SK-N-SH (cell line): Measurements from ENCODE around the gene FAM219A. TPM values are rescaled to one million over a fixed set of nuclear protein-coding genes. Genes with fewer than 3 reads are reported as not detected.

ENCODE experiments used
- CTCF ChIA-PET: fragments of 300-600, 350-600 bp; formaldehyde crosslinking; extraction: SDS; loops from one replicate; lab custom pipeline; 2021; lab: Yijun Ruan, JAX
- POLR2A ChIA-PET: fragments of 350-600 bp; sonication (Branson Sonifier 250); formaldehyde crosslinking; extraction: SDS; loops from one replicate; lab custom pipeline; 2020; ENCODE audit warnings: antibody characterized with exemption, inconsistent platforms; lab: Yijun Ruan, JAX
- DNase-seq: peaks from one replicate; pipeline ENCODE4 v3.0.0; 2012
- H2AFZ ChIP-seq: fragments of 200-600 bp; sonication (generic); 2 replicates; pipeline ENCODE4 v1.8.1; 2016; ENCODE audit warnings: antibody characterized with exemption, mild to moderate bottlenecking, low read depth
- H3F3A ChIP-seq: fragments of 200-600 bp; sonication (generic); replicated peaks from 2 replicates; pipeline ENCODE3; 2016; ENCODE audit warnings: antibody characterized with exemption, mild to moderate bottlenecking; ENCODE audit not compliant: insufficient read depth
- H3K27ac ChIP-seq, 2 experiments: fragments of 200-500 bp in 1 of 2; fragments of 200-600 bp in 1 of 2; sonication (Bioruptor generic) in 1 of 2; sonication (generic), shearing (Covaris generic) in 1 of 2; 2 replicates each; pipeline versions ENCODE4 v1.5.1 to v1.6.1; 2014 to 2016; ENCODE audit warnings: low read depth in 2 of 2, inconsistent platforms in 1 of 2, low read length in 1 of 2, mild to moderate bottlenecking in 1 of 2, mixed read lengths in 1 of 2
- H3K27me3 ChIP-seq: fragments of 200-600 bp; sonication (generic), shearing (Covaris generic); 2 replicates; pipeline ENCODE4 v1.6.1; 2016; ENCODE audit warnings: mixed run types; ENCODE audit not compliant: insufficient read depth
- H3K36me3 ChIP-seq, 2 experiments: fragments of 200-500 bp in 1 of 2; fragments of 200-600 bp in 1 of 2; sonication (Bioruptor generic) in 1 of 2; sonication (generic) in 1 of 2; replicated peaks in 1 of 2; 2 replicates each; pipeline versions ENCODE3 to v1.5.1; 2014 to 2016; ENCODE audit warnings: low read length in 1 of 2, mild to moderate bottlenecking in 1 of 2; ENCODE audit not compliant: insufficient read depth in 2 of 2, control insufficient read depth in 1 of 2
- H3K4me1 ChIP-seq, 2 experiments: fragments of 200-500 bp in 1 of 2; fragments of 200-600 bp in 1 of 2; sonication (Bioruptor generic) in 1 of 2; sonication (generic), shearing (Covaris generic) in 1 of 2; 2 replicates each; pipeline versions ENCODE4 v1.5.1 to v1.6.1; 2014 to 2016; ENCODE audit warnings: low read depth in 1 of 2, low read length in 1 of 2, mixed run types in 1 of 2; ENCODE audit not compliant: insufficient read depth in 2 of 2, control insufficient read depth in 1 of 2
- H3K4me2 ChIP-seq: fragments of 200-600 bp; sonication (generic), shearing (Covaris generic); 2 replicates; pipeline ENCODE4 v1.6.1; 2017; ENCODE audit warnings: mixed run types
- H3K4me3 ChIP-seq, 2 experiments: fragments of 200-500 bp in 1 of 2; fragments of 200-600 bp in 1 of 2; sonication (Bioruptor generic) in 1 of 2; sonication (generic), shearing (Covaris generic) in 1 of 2; 2 replicates each; pipeline versions ENCODE4 v1.5.1 to v1.8.1; 2014 to 2016; ENCODE audit warnings: low read depth in 2 of 2, inconsistent platforms in 1 of 2, low read length in 1 of 2, mild to moderate bottlenecking in 1 of 2, mixed read lengths in 1 of 2, moderate library complexity in 1 of 2
- H3K79me2 ChIP-seq: fragments of 200-600 bp; sonication (generic); 2 replicates; pipeline ENCODE4 v1.8.1; 2017; ENCODE audit warnings: mild to moderate bottlenecking; ENCODE audit not compliant: insufficient read depth
- H3K9ac ChIP-seq: fragments of 200-600 bp; sonication (generic); 2 replicates; pipeline ENCODE4 v1.6.1; 2017; ENCODE audit warnings: mixed run types
- H3K9me2 ChIP-seq: fragments of 200-600 bp; sonication (generic); 2 replicates; pipeline ENCODE4 v1.6.1; 2017; ENCODE audit warnings: mixed run types
- H3K9me3 ChIP-seq: fragments of 200-600 bp; sonication (generic); 2 replicates; pipeline ENCODE4 v1.6.1; 2017; ENCODE audit warnings: mixed run types, mild to moderate bottlenecking, moderate library complexity
- H4K20me1 ChIP-seq: fragments of 200-600 bp; sonication (generic); 2 replicates; pipeline ENCODE4 v1.6.1; 2017; ENCODE audit warnings: mild to moderate bottlenecking, mixed run types; ENCODE audit not compliant: insufficient read depth
- CHD2 ChIP-seq: fragments of 150-350 bp; IDR thresholded peaks from 2 replicates; pipeline ENCODE4 v1.6.1; 2018; ENCODE audit warnings: low read length; ENCODE audit not compliant: partially characterized antibody
- EP300 ChIP-seq, 2 experiments: IDR thresholded peaks; 2 replicates each; pipeline versions ENCODE4 v1.4.0 to v1.6.1; 2012; ENCODE audit warnings: borderline replicate concordance in 1 of 2, low read depth in 1 of 2, low read length in 1 of 2
- EZH2phosphoT487 ChIP-seq: fragments of 200-600 bp; sonication (generic); IDR thresholded peaks from 2 replicates; pipeline ENCODE4 v1.6.1; 2017; ENCODE audit warnings: low read depth, mixed run types, mild to moderate bottlenecking, antibody characterized with exemption, moderate library complexity, borderline replicate concordance
- FOXM1 ChIP-seq: IDR thresholded peaks from 2 replicates; pipeline ENCODE4 v1.4.0; 2012; ENCODE audit warnings: low read depth, mild to moderate bottlenecking
- GATA2 ChIP-seq: sonication (generic); formaldehyde crosslinking; IDR thresholded peaks from 2 replicates; pipeline ENCODE4 v1.5.0; 2020; ENCODE audit warnings: mild to moderate bottlenecking, missing genetic modification reagents
- JUND ChIP-seq: IDR thresholded peaks from 2 replicates; pipeline ENCODE4 v1.4.0; 2012
- MXI1 ChIP-seq: IDR thresholded peaks from 2 replicates; pipeline ENCODE4 v1.6.1; 2012; ENCODE audit warnings: mild to moderate bottlenecking, low read depth, low read length, improper control_type of control experiment
- NFIC ChIP-seq: IDR thresholded peaks from 2 replicates; pipeline ENCODE4 v1.4.0; 2012; ENCODE audit warnings: borderline replicate concordance
- NRF1 ChIP-seq: IDR thresholded peaks from 2 replicates; pipeline ENCODE4 v1.6.1; 2012; ENCODE audit warnings: low read depth, mild to moderate bottlenecking, low read length
- RXRA ChIP-seq: IDR thresholded peaks from 2 replicates; pipeline ENCODE4 v1.4.0; 2012; ENCODE audit warnings: low read depth, mild to moderate bottlenecking, borderline replicate concordance
- SIN3A ChIP-seq: IDR thresholded peaks from 2 replicates; pipeline ENCODE4 v1.6.1; 2012; ENCODE audit warnings: low read depth, mild to moderate bottlenecking, low read length, moderate library complexity, borderline replicate concordance
- SMC3 ChIP-seq: IDR thresholded peaks from 2 replicates; pipeline ENCODE4 v1.6.1; 2012; ENCODE audit warnings: low read depth, low read length, improper control_type of control experiment
- TCF12 ChIP-seq: IDR thresholded peaks from 2 replicates; pipeline ENCODE4 v1.4.0; 2012
- TEAD4 ChIP-seq: IDR thresholded peaks from 2 replicates; pipeline ENCODE4 v1.4.0; 2012; ENCODE audit warnings: mild to moderate bottlenecking, borderline replicate concordance; ENCODE audit not compliant: insufficient read depth
- YY1 ChIP-seq: IDR thresholded peaks from 2 replicates; pipeline ENCODE4 v1.4.0; 2012; ENCODE audit warnings: low read depth, mild to moderate bottlenecking
- WGBS: methylation state at CpG from one replicate; pipeline ENCODE4 v1.1.6; 2017; ENCODE audit warnings: low lambda C conversion rate; 5-methylcytosine and 5-hydroxymethylcytosine counted together
- polyA plus RNA-seq, 3 experiments: library from polyadenylated mRNA; depleted of rRNA; stranded (reverse); fragments of >200 nt; gene quantifications; 2 replicates each; pipeline ENCODE4 v1.2.3, GENCODE V29; 2012
- TF ChIP-seq, protein P1 (sequence below): IDR thresholded peaks from 2 replicates; pipeline ENCODE4 v1.4.0; 2012; ENCODE audit warnings: low read depth, borderline replicate concordance
- TF ChIP-seq, protein P2 (sequence below): IDR thresholded peaks from 2 replicates; pipeline ENCODE4; 2012
- TF ChIP-seq, protein P3 (sequence below): IDR thresholded peaks from 2 replicates; pipeline ENCODE4 v1.6.1; 2012; ENCODE audit warnings: mild to moderate bottlenecking, low read depth, low read length, moderate library complexity

FAM219A gene
- polyA plus RNA-seq, 1 of the 3 experiments (the other 2 are of a cell fraction) = 15.7 TPM

DNA sequence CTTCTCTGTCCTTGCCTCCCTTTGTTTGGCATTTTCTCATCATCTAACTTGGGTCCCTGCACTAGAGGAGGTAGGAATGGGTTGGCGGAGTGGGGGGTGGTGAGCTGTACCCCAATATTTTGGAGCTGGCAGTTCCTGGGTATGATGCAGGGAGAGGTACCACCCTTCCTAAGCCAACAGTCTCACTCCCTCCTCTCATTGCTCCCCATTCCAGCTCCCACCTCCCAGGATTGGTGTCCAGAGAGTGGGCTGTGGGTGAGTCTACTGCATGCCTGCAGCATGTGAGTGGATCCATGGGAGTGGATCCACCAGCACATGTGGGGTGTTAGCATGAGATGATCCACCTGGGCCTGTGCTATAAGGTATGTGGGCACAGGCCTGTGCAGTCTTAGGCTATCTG, 59.5 kb downstream of the FAM219A start:
- POLR2A ChIA-PET = no interaction called here
- peaks cover 10% of the 10 kb centered on the region for H4K20me1 ChIP-seq
- WGBS = no CpG with 5 or more reads among the region's 1 CpG
- H3K9me3 ChIP-seq = no peaks in the 10 kb centered on the region
- H3F3A ChIP-seq = peaks cover 4% of the 10 kb centered on the region
- no peak overlapping the region for H3K27ac ChIP-seq
- H3K36me3 ChIP-seq = peaks cover 18 to 35% of the 10 kb centered on the region in 2 experiments
- no peak overlapping the region for H3K4me3 ChIP-seq
- H3K4me1 ChIP-seq = no peaks in the 10 kb centered on the region
- no peak for DNase-seq
- no peaks in the 10 kb centered on the region for H3K79me2 ChIP-seq
- H3K4me2 ChIP-seq = no peak overlapping the region
- H3K9me2 ChIP-seq = no peaks in the 10 kb centered on the region
- H2AFZ ChIP-seq = no peak overlapping the region
- TF ChIP-seq, protein P1, sequence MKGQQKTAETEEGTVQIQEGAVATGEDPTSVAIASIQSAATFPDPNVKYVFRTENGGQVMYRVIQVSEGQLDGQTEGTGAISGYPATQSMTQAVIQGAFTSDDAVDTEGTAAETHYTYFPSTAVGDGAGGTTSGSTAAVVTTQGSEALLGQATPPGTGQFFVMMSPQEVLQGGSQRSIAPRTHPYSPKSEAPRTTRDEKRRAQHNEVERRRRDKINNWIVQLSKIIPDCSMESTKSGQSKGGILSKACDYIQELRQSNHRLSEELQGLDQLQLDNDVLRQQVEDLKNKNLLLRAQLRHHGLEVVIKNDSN = no peak
- TF ChIP-seq EP300 (IDR thresholded peaks at IDR 0.05; ENCODE audit: borderline replicate concordance in 1 of 2, low read depth in 1 of 2, low read length in 1 of 2) (no peak), MXI1 (no peak), CHD2 (no peak), SIN3A (no peak), NRF1 (no peak), JUND (no peak), SMC3 (no peak), YY1 (no peak), GATA2 (CRISPR knock-in tag) (no peak), EZH2phosphoT487 (no peak), TEAD4 (no peak), FOXM1 (no peak), RXRA (no peak), TCF12 (no peak)
- TF ChIP-seq, protein P2, sequence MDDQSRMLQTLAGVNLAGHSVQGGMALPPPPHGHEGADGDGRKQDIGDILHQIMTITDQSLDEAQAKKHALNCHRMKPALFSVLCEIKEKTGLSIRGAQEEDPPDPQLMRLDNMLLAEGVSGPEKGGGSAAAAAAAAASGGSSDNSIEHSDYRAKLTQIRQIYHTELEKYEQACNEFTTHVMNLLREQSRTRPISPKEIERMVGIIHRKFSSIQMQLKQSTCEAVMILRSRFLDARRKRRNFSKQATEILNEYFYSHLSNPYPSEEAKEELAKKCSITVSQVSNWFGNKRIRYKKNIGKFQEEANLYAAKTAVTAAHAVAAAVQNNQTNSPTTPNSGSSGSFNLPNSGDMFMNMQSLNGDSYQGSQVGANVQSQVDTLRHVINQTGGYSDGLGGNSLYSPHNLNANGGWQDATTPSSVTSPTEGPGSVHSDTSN = no peak
- no peak overlapping the region for H3K9ac ChIP-seq
- no peaks in the 10 kb centered on the region for H3K27me3 ChIP-seq
- CTCF ChIA-PET = interaction anchor here (1.0 to 4.4 kb wide), 9 partner anchors 10 to 193 kb away, joined by 3 to 20 read pairs (median 5); no protein-coding TSS in a partner anchor

GRCh38 chr9:34396276-34397214, 61.8 kb downstream of the FAM219A start:
- Histone ChIP-seq H3K27ac (no peak overlapping the region), H3K27me3 (no peaks in the 10 kb centered on the region), H3K4me3 (no peak overlapping the region), H3K9me2 (no peaks in the 10 kb centered on the region), H3K4me1 (no peaks in the 10 kb centered on the region), H2AFZ (no peak overlapping the region), H3K9me3 (no peaks in the 10 kb centered on the region), H3K4me2 (no peak overlapping the region)
- WGBS = 85% methylated on average over 7 of the region's 7 CpGs
- no peak for DNase-seq
- POLR2A ChIA-PET = no interaction called here
- TF ChIP-seq NRF1 = no peak
- no peak for TF ChIP-seq NFIC
- TF ChIP-seq, protein P3, sequence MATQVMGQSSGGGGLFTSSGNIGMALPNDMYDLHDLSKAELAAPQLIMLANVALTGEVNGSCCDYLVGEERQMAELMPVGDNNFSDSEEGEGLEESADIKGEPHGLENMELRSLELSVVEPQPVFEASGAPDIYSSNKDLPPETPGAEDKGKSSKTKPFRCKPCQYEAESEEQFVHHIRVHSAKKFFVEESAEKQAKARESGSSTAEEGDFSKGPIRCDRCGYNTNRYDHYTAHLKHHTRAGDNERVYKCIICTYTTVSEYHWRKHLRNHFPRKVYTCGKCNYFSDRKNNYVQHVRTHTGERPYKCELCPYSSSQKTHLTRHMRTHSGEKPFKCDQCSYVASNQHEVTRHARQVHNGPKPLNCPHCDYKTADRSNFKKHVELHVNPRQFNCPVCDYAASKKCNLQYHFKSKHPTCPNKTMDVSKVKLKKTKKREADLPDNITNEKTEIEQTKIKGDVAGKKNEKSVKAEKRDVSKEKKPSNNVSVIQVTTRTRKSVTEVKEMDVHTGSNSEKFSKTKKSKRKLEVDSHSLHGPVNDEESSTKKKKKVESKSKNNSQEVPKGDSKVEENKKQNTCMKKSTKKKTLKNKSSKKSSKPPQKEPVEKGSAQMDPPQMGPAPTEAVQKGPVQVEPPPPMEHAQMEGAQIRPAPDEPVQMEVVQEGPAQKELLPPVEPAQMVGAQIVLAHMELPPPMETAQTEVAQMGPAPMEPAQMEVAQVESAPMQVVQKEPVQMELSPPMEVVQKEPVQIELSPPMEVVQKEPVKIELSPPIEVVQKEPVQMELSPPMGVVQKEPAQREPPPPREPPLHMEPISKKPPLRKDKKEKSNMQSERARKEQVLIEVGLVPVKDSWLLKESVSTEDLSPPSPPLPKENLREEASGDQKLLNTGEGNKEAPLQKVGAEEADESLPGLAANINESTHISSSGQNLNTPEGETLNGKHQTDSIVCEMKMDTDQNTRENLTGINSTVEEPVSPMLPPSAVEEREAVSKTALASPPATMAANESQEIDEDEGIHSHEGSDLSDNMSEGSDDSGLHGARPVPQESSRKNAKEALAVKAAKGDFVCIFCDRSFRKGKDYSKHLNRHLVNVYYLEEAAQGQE = no peak
- no peak for TF ChIP-seq GATA2 (CRISPR knock-in tag)
- no peak for TF ChIP-seq SMC3
- no peak for TF ChIP-seq SIN3A
- TF ChIP-seq, all 33 proteins: peak for 0
- Histone ChIP-seq H3K36me3 (peaks cover 8 to 19% of the 10 kb centered on the region in 2 experiments), H3K9ac (no peak overlapping the region), H3F3A (peaks cover 4% of the 10 kb centered on the region), H3K79me2 (no peaks in the 10 kb centered on the region), H4K20me1 (no peaks in the 10 kb centered on the region)
- CTCF ChIA-PET = interaction anchor here (2.6 kb wide), 1 partner anchor 104 kb away, joined by 14 read pairs; no protein-coding TSS in a partner anchor
